HL-60 (cell line): Measurements from ENCODE around the gene GRK1.

Experiments
- DNase-seq, 2 experiments: peaks; one replicate each; pipeline ENCODE4 v3.0.0-alpha.2; 2010 to 2020; ENCODE audit warnings: low read depth in 1 of 2, low spot score in 1 of 2
- H3K27ac ChIP-seq: fragments of 250-450 bp; sonication (Bioruptor Pico); replicated peaks from 2 replicates; pipeline ENCODE4 v1.5.1; 2020; ENCODE audit warnings: mild to moderate bottlenecking, moderate library complexity
- H3K27me3 ChIP-seq: fragments of 250-450 bp; sonication (Bioruptor Pico); 2 replicates; pipeline ENCODE4 v1.5.1; 2021; ENCODE audit warnings: mild to moderate bottlenecking, moderate library complexity; ENCODE audit not compliant: insufficient read depth, poor library complexity, severe bottlenecking
- H3K4me3 ChIP-seq: replicated peaks from 2 replicates; pipeline ENCODE4 v1.5.1; 2011; ENCODE audit warnings: mild to moderate bottlenecking, control low read depth, low read length; ENCODE audit not compliant: insufficient read depth
- CTCF ChIP-seq: IDR thresholded peaks from one replicate; pipeline ENCODE4 v1.5.1; 2011; ENCODE audit warnings: low read length, control low read depth, inconsistent platforms; ENCODE audit not compliant: insufficient read depth
- GABPA ChIP-seq: IDR thresholded peaks from 2 replicates; pipeline ENCODE4 v1.6.1; 2012; ENCODE audit warnings: low read depth
- POLR2AphosphoS5 ChIP-seq: IDR thresholded peaks from 2 replicates; pipeline ENCODE4 v1.6.1; 2012; ENCODE audit warnings: low read depth
- SPI1 ChIP-seq: IDR thresholded peaks from 2 replicates; pipeline ENCODE4 v1.6.1; 2012; ENCODE audit warnings: low read depth, mild to moderate bottlenecking, borderline replicate concordance
- TF ChIP-seq, protein P1 (sequence below): IDR thresholded peaks from 2 replicates; pipeline ENCODE4 v1.6.1; 2012; ENCODE audit warnings: low read depth; ENCODE audit not compliant: insufficient replicate concordance

The GRK1 gene

DNA sequence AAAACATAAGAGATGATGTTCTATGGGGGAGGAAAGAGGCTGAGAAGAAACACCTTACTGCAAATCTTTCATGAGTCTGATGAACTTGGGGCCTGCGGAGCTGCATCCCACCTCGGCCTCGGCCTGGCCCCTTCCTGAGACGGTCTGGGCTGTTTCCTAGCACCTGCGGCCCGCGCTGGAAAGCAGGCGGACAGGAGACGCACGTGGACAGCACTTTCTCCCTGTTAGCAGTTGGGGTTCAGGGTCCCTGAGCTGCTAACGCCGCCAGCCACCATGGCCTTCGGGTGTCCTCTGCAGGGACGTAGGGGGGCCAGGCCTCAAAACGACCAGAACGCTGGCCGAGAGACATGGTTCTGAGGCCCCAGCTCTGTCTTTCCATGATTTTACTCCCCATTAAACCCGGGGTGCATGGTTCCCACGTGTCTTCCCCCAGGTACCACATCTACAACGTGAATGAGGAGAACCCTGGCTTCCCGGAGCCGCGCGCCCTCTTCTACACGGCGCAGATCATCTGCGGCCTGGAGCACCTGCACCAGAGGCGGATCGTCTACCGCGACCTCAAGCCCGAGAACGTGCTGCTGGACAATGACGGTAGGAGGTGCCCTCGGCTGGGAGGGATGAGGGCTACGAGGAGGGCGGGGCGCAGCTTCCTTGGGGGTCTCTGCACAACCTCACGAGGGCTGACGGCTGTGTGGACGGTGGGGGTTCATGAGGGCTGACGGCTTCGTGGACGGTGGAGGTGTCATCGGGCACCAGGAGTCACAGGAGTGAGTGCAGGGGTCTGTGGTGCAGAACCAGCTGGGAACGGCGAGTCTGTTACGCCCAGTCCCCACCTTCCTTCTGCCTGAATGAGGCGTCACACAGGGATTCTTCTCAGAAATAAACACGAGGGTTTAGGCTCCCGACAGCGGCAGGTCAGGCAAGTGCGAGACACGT lies 4.3 kb downstream of the GRK1 start:
- TF ChIP-seq SPI1 (no peak), CTCF (no peak)
- TF ChIP-seq, protein P1, sequence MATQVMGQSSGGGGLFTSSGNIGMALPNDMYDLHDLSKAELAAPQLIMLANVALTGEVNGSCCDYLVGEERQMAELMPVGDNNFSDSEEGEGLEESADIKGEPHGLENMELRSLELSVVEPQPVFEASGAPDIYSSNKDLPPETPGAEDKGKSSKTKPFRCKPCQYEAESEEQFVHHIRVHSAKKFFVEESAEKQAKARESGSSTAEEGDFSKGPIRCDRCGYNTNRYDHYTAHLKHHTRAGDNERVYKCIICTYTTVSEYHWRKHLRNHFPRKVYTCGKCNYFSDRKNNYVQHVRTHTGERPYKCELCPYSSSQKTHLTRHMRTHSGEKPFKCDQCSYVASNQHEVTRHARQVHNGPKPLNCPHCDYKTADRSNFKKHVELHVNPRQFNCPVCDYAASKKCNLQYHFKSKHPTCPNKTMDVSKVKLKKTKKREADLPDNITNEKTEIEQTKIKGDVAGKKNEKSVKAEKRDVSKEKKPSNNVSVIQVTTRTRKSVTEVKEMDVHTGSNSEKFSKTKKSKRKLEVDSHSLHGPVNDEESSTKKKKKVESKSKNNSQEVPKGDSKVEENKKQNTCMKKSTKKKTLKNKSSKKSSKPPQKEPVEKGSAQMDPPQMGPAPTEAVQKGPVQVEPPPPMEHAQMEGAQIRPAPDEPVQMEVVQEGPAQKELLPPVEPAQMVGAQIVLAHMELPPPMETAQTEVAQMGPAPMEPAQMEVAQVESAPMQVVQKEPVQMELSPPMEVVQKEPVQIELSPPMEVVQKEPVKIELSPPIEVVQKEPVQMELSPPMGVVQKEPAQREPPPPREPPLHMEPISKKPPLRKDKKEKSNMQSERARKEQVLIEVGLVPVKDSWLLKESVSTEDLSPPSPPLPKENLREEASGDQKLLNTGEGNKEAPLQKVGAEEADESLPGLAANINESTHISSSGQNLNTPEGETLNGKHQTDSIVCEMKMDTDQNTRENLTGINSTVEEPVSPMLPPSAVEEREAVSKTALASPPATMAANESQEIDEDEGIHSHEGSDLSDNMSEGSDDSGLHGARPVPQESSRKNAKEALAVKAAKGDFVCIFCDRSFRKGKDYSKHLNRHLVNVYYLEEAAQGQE = no peak
- Histone ChIP-seq H3K27ac (no peak overlapping the region), H3K27me3 (no peaks in the 10 kb centered on the region), H3K4me3 (no peak overlapping the region)
- DNase-seq = no peak

- H3K27me3 ChIP-seq = no peaks in the 10 kb centered on the region
- TF ChIP-seq, protein P1 = no peak
- TF ChIP-seq SPI1 (no peak), CTCF (no peak), POLR2AphosphoS5 (no peak), GABPA (no peak)
- no peak for DNase-seq
- H3K27ac ChIP-seq = no peak overlapping the region
- no peak overlapping the region for H3K4me3 ChIP-seq
Measured at GRCh38 chr13:113672002-113672651, 5.1 kb downstream of the GRK1 start.

DNA sequence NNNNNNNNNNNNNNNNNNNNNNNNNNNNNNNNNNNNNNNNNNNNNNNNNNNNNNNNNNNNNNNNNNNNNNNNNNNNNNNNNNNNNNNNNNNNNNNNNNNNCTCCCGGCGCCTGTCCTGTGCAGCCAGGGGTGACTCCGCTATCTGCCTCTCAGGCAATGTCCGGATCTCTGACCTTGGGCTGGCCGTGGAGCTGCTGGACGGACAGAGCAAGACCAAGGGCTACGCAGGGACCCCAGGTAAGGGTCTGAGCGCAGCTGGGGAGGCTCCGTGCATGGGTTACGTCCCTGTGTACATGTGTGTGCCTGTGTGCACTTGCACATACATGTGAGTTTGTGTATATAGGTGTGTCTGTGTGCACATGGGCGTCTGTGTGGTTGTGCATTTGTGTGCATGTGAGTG lies 55.9 kb downstream of the GRK1 start:
- no peak for TF ChIP-seq SPI1
- TF ChIP-seq CTCF = no peak
- TF ChIP-seq, protein P1 = no peak
- no peak for TF ChIP-seq POLR2AphosphoS5
- TF ChIP-seq GABPA = no peak
- Histone ChIP-seq H3K4me3 (no peak overlapping the region), H3K27me3 (no peaks in the 10 kb centered on the region), H3K27ac (no peak overlapping the region)
- DNase-seq = no peak
